Measurements from ENCODE around the gene BABAM1. TPM values are rescaled to one million over a fixed set of nuclear protein-coding genes. Genes with fewer than 3 reads are reported as not detected.

Gene BABAM1
- total RNA-seq, 1 donor from 2014 or later: 125 TPM

DNA sequence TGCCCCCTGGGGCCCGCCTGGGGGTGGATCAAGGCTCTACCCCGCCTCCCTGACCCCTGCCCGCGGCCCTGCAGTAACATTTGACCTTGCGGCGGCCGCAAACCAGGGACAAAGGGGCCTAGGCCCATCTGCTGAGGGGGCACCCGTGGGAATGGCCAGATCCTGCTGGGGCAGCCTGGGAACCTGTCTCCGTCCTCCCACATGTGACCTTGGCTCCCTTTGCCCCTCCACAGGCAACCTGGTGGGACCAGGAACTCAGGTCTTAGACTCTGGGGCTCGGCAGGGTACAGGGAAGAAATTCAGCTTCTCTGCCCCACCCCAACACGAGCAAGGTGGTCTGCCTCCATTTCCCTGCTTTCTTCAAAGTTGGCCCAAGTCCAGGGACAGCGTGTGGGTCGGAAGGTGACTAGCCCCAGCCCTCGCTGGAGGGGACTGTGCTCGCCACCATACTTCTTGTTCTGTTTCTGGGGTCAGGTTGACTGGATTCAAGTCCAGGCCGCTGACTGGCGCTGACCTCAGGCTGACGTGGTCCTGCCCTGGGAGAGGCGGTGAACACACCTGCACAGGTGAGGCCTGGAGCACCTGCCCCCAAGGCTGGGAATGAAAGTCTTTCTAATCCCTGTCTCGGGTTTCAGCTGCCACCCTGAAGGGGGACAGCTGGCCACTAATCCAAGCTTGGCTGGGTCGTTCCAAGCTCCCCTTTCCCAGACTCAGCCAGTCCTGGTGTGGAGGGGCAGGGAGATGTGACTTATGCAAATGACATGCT, 19.0 kb upstream of the BABAM1 start:
- TF ChIP-seq, protein P1, sequence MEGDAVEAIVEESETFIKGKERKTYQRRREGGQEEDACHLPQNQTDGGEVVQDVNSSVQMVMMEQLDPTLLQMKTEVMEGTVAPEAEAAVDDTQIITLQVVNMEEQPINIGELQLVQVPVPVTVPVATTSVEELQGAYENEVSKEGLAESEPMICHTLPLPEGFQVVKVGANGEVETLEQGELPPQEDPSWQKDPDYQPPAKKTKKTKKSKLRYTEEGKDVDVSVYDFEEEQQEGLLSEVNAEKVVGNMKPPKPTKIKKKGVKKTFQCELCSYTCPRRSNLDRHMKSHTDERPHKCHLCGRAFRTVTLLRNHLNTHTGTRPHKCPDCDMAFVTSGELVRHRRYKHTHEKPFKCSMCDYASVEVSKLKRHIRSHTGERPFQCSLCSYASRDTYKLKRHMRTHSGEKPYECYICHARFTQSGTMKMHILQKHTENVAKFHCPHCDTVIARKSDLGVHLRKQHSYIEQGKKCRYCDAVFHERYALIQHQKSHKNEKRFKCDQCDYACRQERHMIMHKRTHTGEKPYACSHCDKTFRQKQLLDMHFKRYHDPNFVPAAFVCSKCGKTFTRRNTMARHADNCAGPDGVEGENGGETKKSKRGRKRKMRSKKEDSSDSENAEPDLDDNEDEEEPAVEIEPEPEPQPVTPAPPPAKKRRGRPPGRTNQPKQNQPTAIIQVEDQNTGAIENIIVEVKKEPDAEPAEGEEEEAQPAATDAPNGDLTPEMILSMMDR (conservative IDR thresholded peaks at IDR 0.05; ENCODE audit: low read depth, low read length): no peak
- no peak overlapping the region for H3K4me3 ChIP-seq (ENCODE audit: low read depth, low read length)
- DNase-seq (ENCODE audit: low read depth): no peak

GRCh38 chr19:17249887-17250548, 17.2 kb upstream of the BABAM1 start:
- DNase-seq (ENCODE audit: low read depth): no peak

GRCh38 chr19:17254636-17255035, 12.6 kb upstream of the BABAM1 start:
- TF ChIP-seq, protein P1 (conservative IDR thresholded peaks at IDR 0.05; ENCODE audit: low read depth, low read length): no peak
- H3K4me3 ChIP-seq (ENCODE audit: low read depth, low read length): no peak overlapping the region
- DNase-seq (ENCODE audit: low read depth): no peak

More at GRCh38 chr19:17249887-17250548, 17.2 kb upstream of the BABAM1 start:
- H3K4me3 ChIP-seq (ENCODE audit: low read depth, low read length): no peak overlapping the region
- TF ChIP-seq, protein P1 (conservative IDR thresholded peaks at IDR 0.05; ENCODE audit: low read depth, low read length): no peak

- DNase-seq (ENCODE audit: low read depth): no peak
- TF ChIP-seq, protein P1 (conservative IDR thresholded peaks at IDR 0.05; ENCODE audit: low read depth, low read length): no peak
- H3K4me3 ChIP-seq (ENCODE audit: low read depth, low read length): no peak overlapping the region
Observed at GRCh38 chr19:17255150-17255621, 12.1 kb upstream of the BABAM1 start.

DNA sequence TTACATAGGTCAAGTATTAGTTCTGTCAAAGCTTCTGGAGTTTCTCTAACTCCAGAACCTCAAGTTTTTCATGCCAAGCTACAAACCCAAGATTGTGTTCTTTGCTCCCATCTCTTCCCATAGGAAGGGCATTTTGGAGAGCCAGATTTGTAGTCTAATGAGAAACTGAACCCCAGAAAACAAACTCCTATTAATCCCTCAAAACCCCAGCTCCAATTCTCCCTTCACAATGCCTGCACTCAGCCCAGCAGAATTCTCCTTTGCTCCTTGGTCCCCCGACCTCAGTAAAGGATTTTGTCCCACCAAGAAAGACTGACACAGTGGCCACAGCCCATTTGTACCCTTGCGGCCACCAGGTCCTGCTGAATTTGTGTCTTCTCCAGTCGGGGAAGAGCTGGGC, 11.1 kb upstream of the BABAM1 start:
- no peak for DNase-seq (ENCODE audit: low read depth)
- H3K4me3 ChIP-seq (ENCODE audit: low read depth, low read length): no peak overlapping the region
- TF ChIP-seq, protein P1 (conservative IDR thresholded peaks at IDR 0.05; ENCODE audit: low read depth, low read length): no peak

DNA sequence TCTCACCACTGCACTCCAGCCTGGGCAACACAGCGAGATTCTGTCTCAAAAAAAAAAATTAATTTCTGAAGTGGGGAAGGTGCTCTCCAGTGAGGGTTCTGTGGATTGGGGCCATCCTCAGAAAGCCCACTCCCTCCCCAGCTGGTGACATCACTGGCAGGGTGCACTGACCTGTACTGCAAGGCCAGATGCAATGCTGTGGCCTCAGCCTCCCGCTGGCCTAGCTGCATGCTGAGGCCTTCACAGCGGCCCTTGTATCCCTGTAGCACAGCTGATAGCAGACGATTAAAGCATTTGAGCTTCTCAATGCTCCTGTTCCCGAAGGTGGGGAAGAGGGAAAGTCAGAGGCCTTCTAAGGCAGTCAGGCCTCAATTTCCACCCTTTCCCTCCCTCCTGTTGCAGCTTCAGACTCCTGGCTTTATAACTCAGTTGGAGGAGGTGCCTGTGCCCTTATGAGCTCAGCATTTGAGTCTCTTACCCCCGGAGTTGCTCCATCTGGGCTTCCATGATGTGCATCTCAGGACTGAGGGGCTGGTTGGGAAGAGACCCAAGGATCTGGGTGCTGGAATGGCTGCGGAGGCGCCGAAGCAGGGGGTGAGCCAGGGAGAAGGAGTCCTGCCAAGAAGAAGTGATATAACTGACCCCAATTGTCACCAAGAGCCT, 8.0 kb upstream of the BABAM1 start:
- H3K4me3 ChIP-seq (ENCODE audit: low read depth, low read length): no peak overlapping the region
- no peak for DNase-seq (ENCODE audit: low read depth)
- TF ChIP-seq, protein P1 (conservative IDR thresholded peaks at IDR 0.05; ENCODE audit: low read depth, low read length): no peak
